Stimulated activated CD8-positive, alpha-beta memory T cell treated with anti-CD3 and anti-CD28 coated beads, Interleukin-7, amount 100 ng/mL, for 24 hours (primary cell): Measurements from ENCODE around the gene NEK1.
"Not testable (repeated sequence)": the region's sequence is repeated elsewhere in the genome, so short reads cannot be mapped to it uniquely, and the experiment has no call there.

ENCODE experiments used
- DNase-seq: peaks from one replicate; pipeline ENCODE4 v3.0.0-alpha.2; 2020; ENCODE audit warnings: low read depth

The NEK1 gene

GRCh38 chr4:169499907-169500306 lies 112.5 kb downstream of the NEK1 start:
- not testable (repeated sequence) for DNase-seq

GRCh38 chr4:169494234-169494633 lies 118.1 kb downstream of the NEK1 start:
- not testable (repeated sequence) for DNase-seq

GRCh38 chr4:169493164-169493524 lies 119.2 kb downstream of the NEK1 start:
- DNase-seq: no peak

GRCh38 chr4:169492436-169493163 lies 119.8 kb downstream of the NEK1 start:
- DNase-seq: no peak

GRCh38 chr4:169491211-169491610 lies 121.2 kb downstream of the NEK1 start:
- DNase-seq: no peak

- DNase-seq: no peak
Observed at GRCh38 chr4:169489306-169489705, 123.1 kb downstream of the NEK1 start.

GRCh38 chr4:169485791-169486742 lies 126.3 kb downstream of the NEK1 start:
- DNase-seq: no peak

GRCh38 chr4:169485086-169485485 lies 127.3 kb downstream of the NEK1 start:
- no peak for DNase-seq

- no peak for DNase-seq
Observed at GRCh38 chr4:169484485-169484884, 127.9 kb downstream of the NEK1 start.

- no peak for DNase-seq
Observed at GRCh38 chr4:169464080-169464479, 148.3 kb downstream of the NEK1 start.

- DNase-seq: no peak
Observed at GRCh38 chr4:169460081-169460480, 152.3 kb downstream of the NEK1 start.

- DNase-seq: no peak
Observed at GRCh38 chr4:169458575-169458974, 153.8 kb downstream of the NEK1 start.

GRCh38 chr4:169452644-169453043 lies 159.7 kb downstream of the NEK1 start:
- DNase-seq: not testable (repeated sequence)

GRCh38 chr4:169448935-169449334 lies 163.4 kb downstream of the NEK1 start:
- DNase-seq: not testable (repeated sequence)

- DNase-seq: no peak
Observed at GRCh38 chr4:169446824-169447223, 165.6 kb downstream of the NEK1 start.

- DNase-seq: no peak
Observed at GRCh38 chr4:169443748-169444147, 168.6 kb downstream of the NEK1 start.

GRCh38 chr4:169440446-169440845 lies 171.9 kb downstream of the NEK1 start:
- DNase-seq: no peak

GRCh38 chr4:169439244-169439643 lies 173.1 kb downstream of the NEK1 start:
- DNase-seq: no peak

GRCh38 chr4:169438057-169438480 lies 174.3 kb downstream of the NEK1 start:
- DNase-seq: no peak

GRCh38 chr4:169437299-169438047 lies 174.9 kb downstream of the NEK1 start:
- no peak for DNase-seq

GRCh38 chr4:169436734-169437133 lies 175.6 kb downstream of the NEK1 start:
- DNase-seq: no peak

- no peak for DNase-seq
Observed at GRCh38 chr4:169428376-169428775, 184.0 kb downstream of the NEK1 start.
